Psoas muscle (tissue), 8 donors: ENCODE data around the gene TEX19. TPM values are rescaled to one million over a fixed set of nuclear protein-coding genes. Genes with fewer than 3 reads are reported as not detected.
"Not testable (repeated sequence)": the region's sequence is repeated elsewhere in the genome, so short reads cannot be mapped to it uniquely, and the experiment has no call there.

Experiments used
- ATAC-seq, 4 donors: fragments of 200-7000 bp; cut with Tn5 transposase; one replicate each; pipeline ENCODE4 v1.9.1; 2020; ENCODE audit warnings: moderate library complexity in 3 of 4, mild to moderate bottlenecking in 2 of 4
- DNase-seq, 2 donors: peaks; one replicate each; pipeline ENCODE4 v3.0.0-alpha.2; 2020
- H3K27ac ChIP-seq: fragments of 200-600 bp; one replicate; pipeline ENCODE4 v1.8.0; 2022
- H3K27me3 ChIP-seq, 3 donors: fragments of 200-600 bp in 1 of 3; one replicate each; pipeline versions ENCODE4 v1.6.1 to v1.8.0; 2013 to 2022; ENCODE audit warnings: low read length in 2 of 3, mild to moderate bottlenecking in 2 of 3, moderate library complexity in 1 of 3; ENCODE audit not compliant: insufficient read depth in 3 of 3
- H3K36me3 ChIP-seq, 2 donors: fragments of 200-600 bp in 1 of 2; one replicate each; pipeline versions ENCODE4 v1.6.1 to v1.8.0; 2013 to 2022; ENCODE audit warnings: low read depth in 1 of 2, mild to moderate bottlenecking in 1 of 2, moderate library complexity in 1 of 2; ENCODE audit not compliant: insufficient read depth in 1 of 2
- H3K4me1 ChIP-seq: fragments of 200-600 bp; one replicate; pipeline ENCODE4 v1.8.0; 2022
- H3K4me3 ChIP-seq: fragments of 200-600 bp; one replicate; pipeline ENCODE4 v1.8.0; 2022; ENCODE audit warnings: mild to moderate bottlenecking
- H3K9me3 ChIP-seq: fragments of 200-600 bp; one replicate; pipeline ENCODE4 v1.8.0; 2022
- WGBS, 3 donors: extraction: QIAGEN DNeasy Blood & Tissue Kit; methylation state at CpG; one replicate each; pipeline versions ENCODE4 v1.1.6 to v1.1.7; 2013; 5-methylcytosine and 5-hydroxymethylcytosine counted together
- intact Hi-C, 2 donors: fragments of 100-400 bp; cut with DNase I; formaldehyde crosslinking; loops; one replicate each; pipeline versions ENCODE4 v1.11.0 to v1.14.2; 2022
- polyA plus RNA-seq, 3 donors: library from polyadenylated mRNA; stranded (reverse); fragments of 200-250 nt; gene quantifications; one replicate each; pipeline ENCODE4 v1.2.3, GENCODE V29; 2013
- total RNA-seq, 4 donors: library from RNA; stranded (reverse); fragmentation: NEBNext Ultra II Directional in 2 of 4; extraction: Animal tissue kit (Norgen Biotek cat#: 25700) in 2 of 4; gene quantifications; one replicate each; pipeline versions ENCODE4 v1.2.1 to v1.2.4, GENCODE V29; 2021 to 2023
- TF ChIP-seq, protein P1 (sequence below): fragments of 200-600 bp; IDR thresholded peaks from one replicate; pipeline ENCODE4 v1.8.0; 2022; ENCODE audit warnings: antibody characterized with exemption
- donor health status: healthy with polysubstance abuse.
- donor health status: DM: no; HTN: no; CAD: no; lungs with moderate emphysema.
- donor health status: Bipolar disorder and iron deficiency.
- donor health status: healthy.
- donor health status: DM: yes; HTN: yes; CAD: no.
- donor health status: DM: no; HTN: no; CAD: no.
- donor health status: DM: no; HTN: no; CAD: no.
- donor health status: DM: yes; HTN: yes; CAD: no.

Gene TEX19
- total and polyA plus RNA-seq, 7 donors = 0.07 to 0.35 (median 0.17) TPM; not detected in 2

DNA sequence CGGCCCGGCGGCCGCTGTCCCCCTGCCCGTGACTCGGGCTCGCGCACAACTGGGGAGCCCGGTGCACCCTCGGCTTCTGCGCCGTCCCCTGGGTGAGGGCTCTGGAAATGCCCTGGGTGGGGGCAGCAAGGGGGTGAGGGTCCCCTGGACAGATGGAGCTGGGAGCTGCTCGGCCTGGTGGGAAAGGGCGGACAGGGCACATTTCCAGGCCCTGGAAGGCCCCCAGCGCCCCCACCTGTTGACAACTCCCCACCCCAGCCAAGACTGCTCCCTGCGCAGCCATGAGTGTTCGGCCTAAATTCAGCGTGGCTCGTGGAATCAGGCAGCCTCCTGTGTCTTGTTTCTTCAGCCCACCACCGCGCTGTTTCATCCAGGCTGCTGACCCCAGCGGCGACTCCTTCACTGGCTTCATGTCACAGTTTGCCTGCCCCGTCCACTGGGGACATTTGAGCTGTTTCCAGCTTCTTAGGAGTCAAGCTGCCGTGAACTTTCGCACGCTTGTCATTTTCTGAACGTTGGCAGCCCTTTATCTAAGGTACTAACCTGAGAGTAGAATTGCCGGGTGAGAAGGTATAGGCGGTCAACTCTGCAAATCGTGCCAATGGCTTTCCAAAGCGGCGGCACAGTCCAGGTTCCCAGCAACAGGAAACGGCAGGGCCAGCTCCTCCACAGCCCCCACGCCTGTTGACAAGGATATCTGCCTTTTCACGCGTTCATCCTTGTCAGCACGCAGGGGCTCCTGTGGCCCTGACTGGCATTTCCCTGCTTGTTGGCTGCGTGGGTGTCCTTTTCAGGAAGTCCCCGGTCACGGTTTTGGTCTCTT lies 13.4 kb downstream of the TEX19 start:
- intact Hi-C loops = no loop called here
- peak; percentile 16 to 50 (median 32) for ATAC-seq
- 28 to 48% (median 29%) methylated on average over 29 to 41 of the region's 41 CpGs for WGBS, 3 donors
- Histone ChIP-seq H3K4me3 (peak overlapping the region; percentile 62), H3K36me3 (no peaks in the 10 kb centered on the region), H3K27ac (no peak overlapping the region), H3K27me3 (peaks cover 0 to 73% (median 24%) of the 10 kb centered on the region in 3 donors), H3K9me3 (no peaks in the 10 kb centered on the region), H3K4me1 (peaks cover 12% of the 10 kb centered on the region)
- peak in 1 of 2 donors; percentile 48 for DNase-seq
- TF ChIP-seq, protein P1, sequence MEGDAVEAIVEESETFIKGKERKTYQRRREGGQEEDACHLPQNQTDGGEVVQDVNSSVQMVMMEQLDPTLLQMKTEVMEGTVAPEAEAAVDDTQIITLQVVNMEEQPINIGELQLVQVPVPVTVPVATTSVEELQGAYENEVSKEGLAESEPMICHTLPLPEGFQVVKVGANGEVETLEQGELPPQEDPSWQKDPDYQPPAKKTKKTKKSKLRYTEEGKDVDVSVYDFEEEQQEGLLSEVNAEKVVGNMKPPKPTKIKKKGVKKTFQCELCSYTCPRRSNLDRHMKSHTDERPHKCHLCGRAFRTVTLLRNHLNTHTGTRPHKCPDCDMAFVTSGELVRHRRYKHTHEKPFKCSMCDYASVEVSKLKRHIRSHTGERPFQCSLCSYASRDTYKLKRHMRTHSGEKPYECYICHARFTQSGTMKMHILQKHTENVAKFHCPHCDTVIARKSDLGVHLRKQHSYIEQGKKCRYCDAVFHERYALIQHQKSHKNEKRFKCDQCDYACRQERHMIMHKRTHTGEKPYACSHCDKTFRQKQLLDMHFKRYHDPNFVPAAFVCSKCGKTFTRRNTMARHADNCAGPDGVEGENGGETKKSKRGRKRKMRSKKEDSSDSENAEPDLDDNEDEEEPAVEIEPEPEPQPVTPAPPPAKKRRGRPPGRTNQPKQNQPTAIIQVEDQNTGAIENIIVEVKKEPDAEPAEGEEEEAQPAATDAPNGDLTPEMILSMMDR = no peak

DNA sequence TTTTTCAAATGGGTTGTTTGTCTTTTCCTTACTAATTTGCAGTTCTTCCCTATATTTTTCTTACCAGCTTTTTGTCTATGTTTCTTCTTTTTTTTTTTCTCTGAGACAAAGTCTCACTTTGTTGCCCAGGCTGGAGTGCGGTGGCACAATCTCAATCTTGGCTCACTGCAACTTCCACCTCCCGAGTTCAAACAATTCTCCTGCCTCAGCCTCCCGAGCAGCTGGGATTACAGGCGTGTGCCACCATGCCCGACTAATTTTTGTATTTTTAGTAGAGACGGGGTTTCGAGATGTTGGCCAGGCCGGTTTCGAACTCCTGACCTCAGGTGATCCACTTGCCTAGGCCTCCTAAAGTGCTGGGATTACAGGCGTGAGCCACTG lies 14.0 kb downstream of the TEX19 start:
- H3K27ac ChIP-seq, H3K9me3 ChIP-seq, H3K4me3 ChIP-seq, intact Hi-C loops, H3K36me3 ChIP-seq, ATAC-seq, DNase-seq: not testable (repeated sequence)
- Histone ChIP-seq H3K27me3 (peaks cover 0 to 75% (median 24%) of the 10 kb centered on the region in 3 donors), H3K4me1 (peaks cover 12% of the 10 kb centered on the region)
- WGBS, 3 donors = 78 to 87% (median 85%) methylated on average over 10 of the region's 10 CpGs

DNA sequence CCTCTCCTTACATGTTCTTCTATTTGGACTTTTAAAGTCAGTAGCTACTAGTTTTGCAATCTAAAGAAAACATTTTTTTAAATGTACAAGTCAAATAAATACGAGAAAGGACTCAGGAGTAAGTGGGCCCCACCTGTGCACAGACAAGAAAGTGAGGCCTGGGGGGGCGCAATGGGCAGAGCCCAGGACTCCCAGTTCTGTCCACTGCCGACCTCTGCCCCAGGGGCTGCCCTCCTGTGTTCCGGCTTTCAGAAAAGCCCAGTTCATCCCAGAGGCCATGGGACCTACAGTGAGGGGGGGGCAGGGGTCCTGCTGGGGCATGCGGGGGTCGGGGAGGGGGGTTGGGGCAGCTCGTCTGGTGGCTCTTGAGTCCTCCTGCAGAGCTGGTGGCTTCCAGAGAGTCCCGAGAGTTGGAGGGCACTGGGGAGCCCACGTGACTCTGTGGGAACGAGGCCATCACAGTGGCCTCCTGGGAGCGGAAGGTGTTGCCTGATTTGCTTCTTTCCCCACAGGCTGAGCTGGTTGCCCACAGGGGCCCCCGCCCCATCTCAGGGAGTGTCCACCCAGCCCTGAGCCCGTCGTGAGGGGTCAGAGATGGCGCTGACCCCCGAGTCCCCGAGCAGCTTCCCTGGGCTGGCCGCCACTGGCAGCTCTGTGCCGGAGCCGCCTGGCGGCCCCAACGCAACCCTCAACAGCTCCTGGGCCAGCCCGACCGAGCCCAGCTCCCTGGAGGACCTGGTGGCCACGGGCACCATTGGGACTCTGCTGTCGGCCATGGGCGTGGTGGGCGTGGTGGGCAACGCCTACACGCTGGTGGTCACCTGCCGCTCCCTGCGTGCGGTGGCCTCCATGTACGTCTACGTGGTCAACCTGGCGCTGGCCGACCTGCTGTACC lies 14.9 kb downstream of the TEX19 start:
- peak in 1 of 2 donors; percentile 48 for DNase-seq
- H3K27ac ChIP-seq = no peak overlapping the region
- H3K4me3 ChIP-seq = no peak overlapping the region
- no peak for ATAC-seq
- H3K27me3 ChIP-seq = peaks cover 0 to 79% (median 31%) of the 10 kb centered on the region in 3 donors
- H3K4me1 ChIP-seq = peaks cover 12% of the 10 kb centered on the region
- no peaks in the 10 kb centered on the region for H3K36me3 ChIP-seq
- 88 to 95% (median 90%) methylated on average over 37 of the region's 37 CpGs for WGBS, 3 donors
- H3K9me3 ChIP-seq = no peaks in the 10 kb centered on the region
- intact Hi-C loops = no loop called here
- TF ChIP-seq, protein P1 = no peak

DNA sequence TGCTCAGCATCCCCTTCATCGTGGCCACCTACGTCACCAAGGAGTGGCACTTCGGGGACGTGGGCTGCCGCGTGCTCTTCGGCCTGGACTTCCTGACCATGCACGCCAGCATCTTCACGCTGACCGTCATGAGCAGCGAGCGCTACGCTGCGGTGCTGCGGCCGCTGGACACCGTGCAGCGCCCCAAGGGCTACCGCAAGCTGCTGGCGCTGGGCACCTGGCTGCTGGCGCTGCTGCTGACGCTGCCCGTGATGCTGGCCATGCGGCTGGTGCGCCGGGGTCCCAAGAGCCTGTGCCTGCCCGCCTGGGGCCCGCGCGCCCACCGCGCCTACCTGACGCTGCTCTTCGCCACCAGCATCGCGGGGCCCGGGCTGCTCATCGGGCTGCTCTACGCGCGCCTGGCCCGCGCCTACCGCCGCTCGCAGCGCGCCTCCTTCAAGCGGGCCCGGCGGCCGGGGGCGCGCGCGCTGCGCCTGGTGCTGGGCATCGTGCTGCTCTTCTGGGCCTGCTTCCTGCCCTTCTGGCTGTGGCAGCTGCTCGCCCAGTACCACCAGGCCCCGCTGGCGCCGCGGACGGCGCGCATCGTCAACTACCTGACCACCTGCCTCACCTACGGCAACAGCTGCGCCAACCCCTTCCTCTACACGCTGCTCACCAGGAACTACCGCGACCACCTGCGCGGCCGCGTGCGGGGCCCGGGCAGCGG lies 15.7 kb downstream of the TEX19 start:
- DNase-seq (peak in 1 of 2 donors; percentile 37), ATAC-seq (no peak)
- Histone ChIP-seq H3K27ac (no peak overlapping the region), H3K4me1 (peaks cover 12% of the 10 kb centered on the region), H3K36me3 (no peaks in the 10 kb centered on the region), H3K9me3 (no peaks in the 10 kb centered on the region), H3K4me3 (no peak overlapping the region), H3K27me3 (peaks cover 0 to 78% (median 31%) of the 10 kb centered on the region in 3 donors)
- TF ChIP-seq, protein P1 = no peak
- intact Hi-C loops = no loop called here
- 65 to 76% (median 66%) methylated on average over 62 to 79 of the region's 79 CpGs for WGBS, 3 donors
